Panc1 (cell line): ENCODE results near the gene CSNK1G1.

Experiments
- POLR2AphosphoS5 ChIP-seq: IDR thresholded peaks from 2 replicates; pipeline ENCODE4 v1.6.1; 2012; ENCODE audit warnings: mild to moderate bottlenecking, low read depth, low read length, moderate library complexity
- REST ChIP-seq, 2 experiments: IDR thresholded peaks; 2 replicates each; pipeline ENCODE4 v1.6.1; 2011 to 2012; ENCODE audit warnings: low read depth in 2 of 2, control low read depth in 1 of 2, low read length in 1 of 2, mild to moderate bottlenecking in 1 of 2, moderate library complexity in 1 of 2; ENCODE audit not compliant: insufficient read depth in 1 of 2
- SIN3A ChIP-seq: IDR thresholded peaks from 2 replicates; pipeline ENCODE4 v1.6.1; 2012; ENCODE audit warnings: low read depth, mild to moderate bottlenecking, low read length, moderate library complexity, borderline replicate concordance; ENCODE audit not compliant: insufficient read depth
- TF ChIP-seq, protein P1 (sequence below): fragments of 450-650 bp; IDR thresholded peaks from 2 replicates; pipeline ENCODE4 v1.5.1; 2017; ENCODE audit warnings: mild to moderate bottlenecking

- TF ChIP-seq, protein P1, sequence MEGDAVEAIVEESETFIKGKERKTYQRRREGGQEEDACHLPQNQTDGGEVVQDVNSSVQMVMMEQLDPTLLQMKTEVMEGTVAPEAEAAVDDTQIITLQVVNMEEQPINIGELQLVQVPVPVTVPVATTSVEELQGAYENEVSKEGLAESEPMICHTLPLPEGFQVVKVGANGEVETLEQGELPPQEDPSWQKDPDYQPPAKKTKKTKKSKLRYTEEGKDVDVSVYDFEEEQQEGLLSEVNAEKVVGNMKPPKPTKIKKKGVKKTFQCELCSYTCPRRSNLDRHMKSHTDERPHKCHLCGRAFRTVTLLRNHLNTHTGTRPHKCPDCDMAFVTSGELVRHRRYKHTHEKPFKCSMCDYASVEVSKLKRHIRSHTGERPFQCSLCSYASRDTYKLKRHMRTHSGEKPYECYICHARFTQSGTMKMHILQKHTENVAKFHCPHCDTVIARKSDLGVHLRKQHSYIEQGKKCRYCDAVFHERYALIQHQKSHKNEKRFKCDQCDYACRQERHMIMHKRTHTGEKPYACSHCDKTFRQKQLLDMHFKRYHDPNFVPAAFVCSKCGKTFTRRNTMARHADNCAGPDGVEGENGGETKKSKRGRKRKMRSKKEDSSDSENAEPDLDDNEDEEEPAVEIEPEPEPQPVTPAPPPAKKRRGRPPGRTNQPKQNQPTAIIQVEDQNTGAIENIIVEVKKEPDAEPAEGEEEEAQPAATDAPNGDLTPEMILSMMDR: no peak
- no peak for TF ChIP-seq POLR2AphosphoS5
- no peak for TF ChIP-seq REST (IDR thresholded peaks at IDR 0.05; ENCODE audit: insufficient read depth in 1 of 2, low read depth in 2 of 2, low read length in 1 of 2)
- no peak for TF ChIP-seq SIN3A
Observed at GRCh38 chr15:64305261-64305660, 50.7 kb downstream of the CSNK1G1 start.
